Stimulated activated CD8-positive, alpha-beta memory T cell treated with anti-CD3 and anti-CD28 coated beads, Interleukin-15, amount 100 ng/mL, for 1 hour (primary cell): ENCODE measurements around the gene TYK2.

Source experiments
- DNase-seq: peaks from one replicate; pipeline ENCODE4 v3.0.0-alpha.2; 2020; ENCODE audit warnings: low read depth

The TYK2 gene

GRCh38 chr19:10333758-10334587, 46.4 kb downstream of the TYK2 start:
- no peak for DNase-seq

- peak; percentile 95 for DNase-seq
Observed at GRCh38 chr19:10332965-10333757, 47.2 kb downstream of the TYK2 start, which contains the start of gene RAVER1. RAVER1 (minus strand) TSS chr19:10333529; CDS start chr19:10333507, 22 bp downstream.

DNA sequence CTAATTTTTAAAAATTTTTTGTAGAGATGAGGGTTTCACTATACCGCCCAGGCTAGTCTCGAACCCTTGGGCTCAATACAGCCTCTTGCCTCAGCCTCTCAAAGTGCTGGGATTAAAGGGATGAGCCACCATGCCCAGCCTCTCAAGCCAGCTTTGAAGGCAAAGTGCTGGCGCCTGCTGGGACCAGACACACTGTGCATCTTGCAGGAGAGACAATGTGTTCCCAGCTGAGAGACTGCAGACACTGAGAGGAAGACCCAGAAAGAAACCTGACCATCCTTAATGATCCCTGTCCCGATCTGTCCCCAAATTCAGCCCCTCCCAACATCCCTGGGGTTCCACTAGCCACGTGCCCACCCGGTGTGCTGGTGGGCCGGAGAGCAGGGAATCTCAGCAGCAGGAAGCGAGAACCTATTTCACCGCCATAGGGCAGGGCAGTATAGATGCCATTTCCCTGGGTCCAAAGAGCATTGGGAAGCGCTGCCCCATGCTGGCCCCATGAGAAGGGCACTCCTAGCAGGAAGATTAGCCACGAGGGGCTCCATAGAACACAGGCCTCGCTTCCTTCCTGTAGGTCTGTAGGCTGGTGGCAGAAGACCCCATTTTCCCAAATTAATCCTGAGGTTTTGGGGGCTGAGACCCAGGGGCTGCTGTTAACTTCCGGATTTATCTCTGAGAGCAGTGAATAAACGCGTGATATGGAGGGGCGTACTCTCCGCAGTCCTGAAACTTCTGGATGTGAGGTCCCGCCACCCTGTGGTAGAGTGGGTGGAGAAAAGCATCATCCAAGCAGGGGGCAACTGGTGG, 48.0 kb downstream of the TYK2 start:
- DNase-seq, result no peak

DNA sequence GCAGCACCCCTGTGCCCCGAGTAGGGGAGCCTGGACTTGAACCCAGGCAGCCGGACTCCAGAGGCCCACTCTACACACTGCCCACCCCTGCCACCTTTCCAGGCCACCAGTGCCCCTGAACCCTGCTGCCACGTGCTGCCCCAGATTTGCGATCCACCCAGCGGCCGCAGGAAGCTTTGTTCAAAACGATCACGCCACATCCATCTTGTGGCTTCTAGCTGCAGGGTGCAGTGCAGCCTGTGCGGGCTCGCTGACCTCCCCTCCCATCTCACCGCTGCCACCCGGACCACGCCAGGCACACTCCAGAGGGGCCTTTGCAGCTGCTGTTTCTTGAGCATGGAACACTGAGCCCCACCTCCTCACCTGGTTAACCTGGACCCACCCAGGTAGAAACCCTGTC, 50.8 kb downstream of the TYK2 start:
- no peak for DNase-seq

GRCh38 chr19:10328558-10329429, 51.6 kb downstream of the TYK2 start:
- DNase-seq, result no peak

- DNase-seq, result no peak
Observed at GRCh38 chr19:10327793-10328192, 52.6 kb downstream of the TYK2 start.

GRCh38 chr19:10325732-10326131, 54.6 kb downstream of the TYK2 start:
- no peak for DNase-seq

DNA sequence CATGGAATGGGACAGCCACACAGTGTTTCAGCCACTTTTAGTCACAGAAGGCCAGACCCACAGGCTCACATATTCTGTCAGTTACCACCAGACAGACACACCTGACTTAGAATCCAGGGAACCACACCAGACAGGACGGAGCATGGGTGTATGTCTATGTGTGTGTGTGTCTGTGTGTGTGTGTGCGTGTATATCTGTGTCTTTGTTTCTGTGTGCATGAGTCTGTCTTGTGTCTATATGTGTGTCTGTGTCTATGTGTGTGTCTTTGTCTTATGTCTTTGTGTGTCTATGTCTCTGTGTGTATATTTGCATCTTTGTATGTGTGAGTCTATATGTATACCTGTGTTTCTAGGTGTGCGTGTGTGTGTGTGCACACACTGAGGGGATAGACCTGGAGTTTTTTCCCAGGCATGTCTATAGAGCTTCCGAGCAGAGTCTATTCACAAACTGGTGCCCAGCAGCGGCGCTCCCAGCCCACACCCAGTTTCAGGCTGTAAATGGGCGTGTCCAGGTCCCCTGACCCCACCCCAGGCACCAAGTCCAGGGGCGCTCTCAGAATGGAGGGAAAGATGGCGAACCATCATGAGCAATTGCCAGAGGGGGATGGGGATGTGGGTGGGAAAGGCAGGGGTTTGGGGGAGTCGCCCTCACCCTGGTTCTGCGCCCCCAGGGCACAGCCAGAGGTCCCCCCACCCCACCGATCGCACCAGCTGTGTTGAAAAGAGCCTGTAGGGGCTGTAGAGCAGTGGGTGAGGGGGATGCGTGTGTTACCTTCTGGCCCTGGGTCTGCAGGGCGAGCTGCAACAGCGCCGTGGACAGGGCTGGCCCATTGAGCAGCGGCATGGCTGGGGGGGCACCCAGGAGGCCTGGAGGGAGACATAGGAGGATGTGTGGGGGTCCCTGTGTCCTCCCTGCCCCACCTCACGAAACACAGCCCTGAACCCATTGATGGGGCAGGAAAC, 58.2 kb downstream of the TYK2 start:
- DNase-seq, result no peak

- DNase-seq, result no peak
Observed at GRCh38 chr19:10321417-10321797, 59.0 kb downstream of the TYK2 start.

DNA sequence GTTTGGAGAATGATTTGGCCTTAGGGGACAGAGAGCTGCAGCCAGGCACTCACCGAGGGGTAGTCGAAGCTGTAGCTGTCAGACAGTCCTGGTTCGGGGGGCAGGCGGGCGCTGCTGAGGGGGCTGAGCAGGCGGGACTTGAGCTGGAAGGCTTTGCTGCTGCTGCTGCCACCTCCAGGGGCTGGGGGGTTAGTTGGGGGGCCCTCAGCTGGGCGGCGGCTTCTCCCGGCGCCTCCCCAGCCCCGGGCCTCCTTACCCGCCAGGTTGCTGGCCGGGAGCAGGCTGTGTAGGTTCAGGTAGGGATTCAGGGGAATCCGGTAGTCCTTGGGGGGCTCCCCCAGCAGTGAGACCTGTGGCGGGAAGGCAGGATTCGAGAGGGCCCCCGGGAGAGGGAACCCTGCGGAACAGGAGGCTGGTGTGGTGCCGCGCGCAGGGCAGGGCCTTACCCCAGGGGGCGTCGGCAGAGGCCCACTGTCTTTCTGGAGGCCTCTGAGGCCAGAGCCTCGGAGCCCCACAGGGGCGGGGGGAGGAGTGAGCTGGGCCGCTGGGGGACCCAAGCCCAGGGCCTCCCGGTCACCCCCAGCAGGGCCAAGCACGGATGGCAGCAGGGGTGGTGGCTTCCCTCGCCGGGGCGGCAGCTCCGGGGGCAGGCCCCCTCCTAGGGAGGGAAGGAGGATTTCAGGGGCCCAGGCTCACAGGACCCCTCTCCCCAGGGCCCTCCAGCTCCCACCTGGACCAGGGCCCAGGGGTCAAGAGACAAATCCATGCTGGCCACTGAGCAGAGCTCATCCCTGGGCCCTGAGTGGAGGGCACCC, 59.6 kb downstream of the TYK2 start:
- DNase-seq, result no peak

- DNase-seq, result no peak
Observed at GRCh38 chr19:10318807-10319682, 61.3 kb downstream of the TYK2 start.

DNA sequence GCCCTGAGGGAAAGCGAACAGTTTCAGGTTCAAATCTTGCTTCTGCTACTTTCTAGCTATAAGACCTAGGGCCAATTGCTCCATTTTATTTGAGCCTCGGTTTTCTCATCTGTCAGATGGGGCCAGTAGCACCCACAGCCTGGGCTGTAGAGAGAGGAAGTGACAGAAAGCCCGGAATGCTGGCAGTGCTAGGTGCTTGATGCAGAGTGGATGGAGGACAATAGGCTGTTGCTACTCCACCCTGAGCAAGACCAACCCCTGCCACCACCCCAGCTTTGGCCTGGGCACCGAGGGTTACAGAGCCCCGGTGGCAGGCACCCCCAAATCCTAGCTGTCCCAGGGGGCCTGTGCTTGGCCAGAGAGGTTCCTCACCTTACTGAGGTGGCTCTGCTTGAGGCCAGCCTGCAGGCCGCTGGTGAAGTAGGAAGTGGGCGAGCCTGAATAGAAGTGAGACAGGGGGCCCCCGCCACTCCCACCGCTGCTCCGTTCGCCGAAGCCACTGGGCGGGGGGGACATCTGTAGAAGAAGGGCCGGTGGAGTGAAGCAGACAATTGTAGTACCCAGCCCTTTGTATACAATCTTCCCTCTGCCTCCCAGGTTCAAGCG, 62.4 kb downstream of the TYK2 start:
- DNase-seq, result no peak

DNA sequence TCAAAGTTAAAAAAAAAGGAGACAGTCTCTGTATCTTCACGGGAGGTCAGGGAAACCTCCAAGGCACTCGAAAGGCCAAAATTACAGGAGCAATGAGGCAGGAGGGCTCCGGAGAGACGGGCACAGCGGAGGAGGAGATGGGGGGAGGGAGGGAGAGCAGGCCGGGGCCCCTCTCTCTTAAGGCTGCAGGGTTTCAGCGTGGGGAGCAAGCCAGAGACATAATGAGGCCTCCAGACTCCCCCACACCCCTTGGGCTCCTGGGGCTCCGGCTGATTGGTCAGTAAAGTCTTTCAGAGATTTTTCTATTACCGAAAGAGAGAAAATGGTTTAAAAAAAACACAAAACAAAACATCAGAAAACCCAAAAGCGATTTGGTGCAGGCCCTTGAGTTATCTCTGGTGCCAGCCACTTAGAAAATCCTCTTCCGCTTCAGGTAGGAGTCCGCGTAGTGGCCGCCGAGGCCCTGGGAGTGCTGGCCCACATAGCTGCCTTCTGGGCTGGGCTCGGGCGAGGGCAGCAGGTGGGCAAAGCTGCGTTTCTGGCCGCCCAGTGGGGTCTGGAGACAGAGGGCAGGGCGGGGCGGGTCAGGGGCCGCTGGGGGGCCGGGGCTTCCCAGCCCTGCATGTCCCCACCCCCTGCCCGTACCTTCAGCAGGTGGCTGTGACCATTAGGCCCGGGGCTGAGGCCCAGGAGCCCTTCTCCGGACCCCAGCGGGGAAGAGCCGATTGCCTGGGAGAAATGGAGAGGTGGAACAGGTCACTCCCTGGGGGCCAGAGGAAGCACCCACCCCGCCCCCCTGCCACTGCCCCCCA, 63.1 kb downstream of the TYK2 start:
- no peak for DNase-seq

DNA sequence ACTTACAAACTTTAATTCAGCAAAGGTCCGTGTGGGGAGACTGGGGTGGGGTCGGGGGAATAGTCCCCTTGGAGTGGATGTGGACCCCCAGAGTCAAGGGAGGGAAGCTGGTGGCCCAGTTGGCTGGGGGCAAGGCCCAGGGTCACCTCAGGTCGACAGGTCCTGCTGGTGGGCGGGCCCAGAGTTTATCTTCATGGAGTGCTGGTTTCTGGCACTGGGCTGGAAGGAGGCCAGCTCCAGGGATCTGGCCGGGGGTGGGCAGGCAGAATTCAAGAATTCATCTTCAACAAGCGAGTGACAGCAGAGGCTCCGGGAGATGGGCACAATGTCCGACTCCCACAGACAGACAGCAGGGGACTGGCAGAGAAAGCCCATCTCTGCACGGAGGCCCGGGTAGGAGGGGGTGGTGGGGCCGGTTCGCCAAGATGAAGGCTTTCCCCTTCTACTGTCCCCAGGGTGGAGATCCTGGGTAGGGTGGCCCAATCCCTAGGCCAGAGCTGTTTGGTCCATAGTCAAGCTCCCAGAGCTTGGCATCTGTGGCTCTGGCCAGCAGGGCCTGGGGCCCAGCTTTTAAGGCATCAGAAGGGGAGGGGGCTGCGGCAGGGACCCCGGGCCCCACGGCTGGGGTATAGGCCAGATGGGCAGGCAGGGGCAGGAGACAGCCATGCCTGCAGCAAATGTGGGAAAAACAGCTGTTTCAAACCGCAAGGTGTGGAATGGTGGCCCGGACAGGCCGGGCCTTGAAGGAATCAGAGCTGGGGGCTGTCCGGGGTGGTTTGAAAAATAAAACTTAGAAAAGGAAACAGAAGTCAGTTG, 63.9 kb downstream of the TYK2 start:
- DNase-seq, result no peak

- peak; percentile 86 for DNase-seq
Observed at GRCh38 chr19:10315335-10316214, 64.8 kb downstream of the TYK2 start, which contains the start of gene FDX2. FDX2 (minus strand) TSS chr19:10316015; CDS start chr19:10315996, 19 bp downstream.
